Body of pancreas (tissue), 4 donors: ENCODE measurements around the gene DPH1. TPM values are rescaled to one million over a fixed set of nuclear protein-coding genes. Genes with fewer than 3 reads are reported as not detected.

Experiments
- ATAC-seq: fragments of 150-250 bp; one replicate; pipeline ENCODE4 v1.9.1; 2016
- DNase-seq, 4 donors: peaks; one replicate each; pipeline ENCODE4 v3.0.0-alpha.2; 2019
- H3K27ac ChIP-seq, 4 donors: fragments of 200-600 bp; sonication (generic); 1 replicate in 3 of 4; 2 replicates in 1 of 4; pipeline versions ENCODE4 v1.5.1 to v1.6.1; 2016 to 2019; ENCODE audit warnings: mild to moderate bottlenecking in 1 of 4, mixed read lengths in 1 of 4, moderate library complexity in 1 of 4
- H3K27me3 ChIP-seq, 2 donors: fragments of 200-600 bp; sonication (generic); one replicate each; pipeline ENCODE4 v1.6.0; 2016; ENCODE audit warnings: mild to moderate bottlenecking in 1 of 2
- H3K36me3 ChIP-seq, 2 donors: fragments of 200-600 bp; sonication (generic); replicated peaks in 1 of 2; 2 replicates each; pipeline ENCODE4 v1.5.1; 2016; ENCODE audit warnings: low read depth in 2 of 2; ENCODE audit not compliant: insufficient read depth in 1 of 2
- H3K4me1 ChIP-seq: fragments of 200-600 bp; sonication (generic); one replicate; pipeline ENCODE4 v1.6.0; 2016
- H3K4me3 ChIP-seq, 2 donors: fragments of 200-600 bp; sonication (generic); 1 replicate in 1 of 2; 2 replicates in 1 of 2; pipeline ENCODE4 v1.5.1; 2016 to 2019
- H3K9me3 ChIP-seq, 3 donors: fragments of 200-600 bp; sonication (generic); 1 replicate in 2 of 3; 2 replicates in 1 of 3; pipeline ENCODE4 v1.5.1; 2016
- POLR2A ChIP-seq, 3 donors: fragments of 450-650 bp; IDR thresholded peaks; one replicate each; pipeline ENCODE4 v1.6.1; 2016; ENCODE audit warnings: antibody characterized with exemption in 3 of 3, mild to moderate bottlenecking in 2 of 3
- WGBS, 2 donors: methylation state at CpG; one replicate each; pipeline ENCODE4 v1.1.5; 2017; 5-methylcytosine and 5-hydroxymethylcytosine counted together
- intact Hi-C: fragments of 100-400 bp; cut with DNase I; formaldehyde crosslinking; loops from one replicate; pipeline ENCODE4 v1.15.1; 2023
- total RNA-seq, 2 donors: library from RNA; depleted of rRNA; stranded (reverse); fragments of >200 nt; gene quantifications; one replicate each; pipeline ENCODE4 v1.1.0, GENCODE V29; 2016
- TF ChIP-seq, protein P1 (sequence below), 7 experiments: fragments of 450-650 bp in 4 of 7; fragments of 200-600 bp in 3 of 7; sonication (generic) in 3 of 7; IDR thresholded peaks; one replicate each; pipeline ENCODE4 v1.5.1; 2016 to 2019; ENCODE audit warnings: antibody characterized with exemption in 7 of 7

DPH1 gene
- total RNA-seq, 2 donors from 2014 or later = 34.8 to 77.8 TPM

DNA sequence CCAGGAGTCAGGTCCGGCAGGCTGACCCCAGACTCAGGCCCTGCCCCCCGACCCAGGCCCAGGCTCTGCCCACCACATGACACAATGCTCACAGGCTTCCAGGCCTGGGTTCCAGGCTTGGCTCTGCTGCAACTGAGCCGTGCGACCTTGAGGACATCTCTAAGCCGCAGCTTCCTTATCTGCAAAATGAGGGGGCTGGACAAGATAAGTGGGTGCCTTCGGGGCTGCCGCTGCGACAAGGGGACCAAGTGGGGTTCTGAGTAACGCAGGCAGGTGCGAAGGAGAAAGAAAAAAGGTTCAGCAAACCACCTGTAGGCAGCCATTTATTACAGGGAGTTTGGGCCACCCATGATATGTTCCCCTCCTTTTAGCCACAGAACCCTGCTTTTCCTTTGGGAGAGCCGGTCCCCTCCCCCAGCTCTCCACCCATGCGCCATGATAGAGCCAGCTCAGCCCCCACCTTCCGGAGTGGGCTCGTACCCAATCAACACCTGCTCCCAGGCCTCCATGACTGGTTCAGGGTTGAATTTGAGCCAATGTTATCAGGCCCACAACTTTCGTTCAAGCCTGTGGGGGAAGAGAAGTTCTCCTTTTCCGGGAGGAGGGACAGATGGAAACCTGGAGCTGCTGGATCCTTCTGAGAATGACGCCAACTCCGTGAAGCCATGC is 43.0 kb upstream of the DPH1 start:
- Histone ChIP-seq H3K27ac (no peak overlapping the region), H3K36me3 (no peaks in the 10 kb centered on the region), H3K27me3 (no peaks in the 10 kb centered on the region), H3K9me3 (no peaks in the 10 kb centered on the region), H3K4me3 (no peak overlapping the region), H3K4me1 (peaks cover 15% of the 10 kb centered on the region)
- ATAC-seq (no peak), DNase-seq (peak in 2 of 4 donors; percentile 40 to 50)
- WGBS, 2 donors = 46 to 63% methylated on average over 11 to 18 of the region's 18 CpGs
- intact Hi-C loops = no loop called here
- TF ChIP-seq POLR2A (IDR thresholded peaks at IDR 0.05) = no peak
- TF ChIP-seq, protein P1, sequence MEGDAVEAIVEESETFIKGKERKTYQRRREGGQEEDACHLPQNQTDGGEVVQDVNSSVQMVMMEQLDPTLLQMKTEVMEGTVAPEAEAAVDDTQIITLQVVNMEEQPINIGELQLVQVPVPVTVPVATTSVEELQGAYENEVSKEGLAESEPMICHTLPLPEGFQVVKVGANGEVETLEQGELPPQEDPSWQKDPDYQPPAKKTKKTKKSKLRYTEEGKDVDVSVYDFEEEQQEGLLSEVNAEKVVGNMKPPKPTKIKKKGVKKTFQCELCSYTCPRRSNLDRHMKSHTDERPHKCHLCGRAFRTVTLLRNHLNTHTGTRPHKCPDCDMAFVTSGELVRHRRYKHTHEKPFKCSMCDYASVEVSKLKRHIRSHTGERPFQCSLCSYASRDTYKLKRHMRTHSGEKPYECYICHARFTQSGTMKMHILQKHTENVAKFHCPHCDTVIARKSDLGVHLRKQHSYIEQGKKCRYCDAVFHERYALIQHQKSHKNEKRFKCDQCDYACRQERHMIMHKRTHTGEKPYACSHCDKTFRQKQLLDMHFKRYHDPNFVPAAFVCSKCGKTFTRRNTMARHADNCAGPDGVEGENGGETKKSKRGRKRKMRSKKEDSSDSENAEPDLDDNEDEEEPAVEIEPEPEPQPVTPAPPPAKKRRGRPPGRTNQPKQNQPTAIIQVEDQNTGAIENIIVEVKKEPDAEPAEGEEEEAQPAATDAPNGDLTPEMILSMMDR (IDR thresholded peaks at IDR 0.05) = no peak

DNA sequence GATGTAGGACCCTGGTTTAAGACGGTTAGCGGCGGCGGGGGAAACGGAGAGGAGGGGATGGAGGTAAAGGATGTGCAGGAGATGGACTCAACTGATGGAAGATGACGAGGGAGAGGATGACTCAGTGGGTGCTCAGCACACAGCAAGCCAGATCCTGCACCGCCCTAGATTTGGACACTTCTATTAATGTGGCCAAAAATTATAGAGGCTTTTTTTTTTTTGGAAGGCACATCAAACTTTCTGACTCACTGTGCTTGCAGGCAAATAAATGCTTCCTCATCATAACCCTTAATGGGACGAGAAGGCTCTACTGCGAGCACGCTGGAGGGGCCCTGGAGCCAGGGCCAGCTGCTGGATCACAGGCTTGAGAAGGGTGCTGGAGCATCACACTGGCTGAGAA is 40.8 kb upstream of the DPH1 start:
- 88 to 91% methylated on average over 10 of the region's 10 CpGs for WGBS, 2 donors
- ATAC-seq (peak; percentile 34), DNase-seq (no peak)
- Histone ChIP-seq H3K27ac (no peak overlapping the region), H3K9me3 (no peaks in the 10 kb centered on the region), H3K36me3 (no peaks in the 10 kb centered on the region), H3K27me3 (no peaks in the 10 kb centered on the region), H3K4me3 (no peak overlapping the region), H3K4me1 (peaks cover 15% of the 10 kb centered on the region)
- intact Hi-C loops = no loop called here
- TF ChIP-seq, protein P1 (IDR thresholded peaks at IDR 0.05) = no peak
- TF ChIP-seq POLR2A (IDR thresholded peaks at IDR 0.05) = no peak

DNA sequence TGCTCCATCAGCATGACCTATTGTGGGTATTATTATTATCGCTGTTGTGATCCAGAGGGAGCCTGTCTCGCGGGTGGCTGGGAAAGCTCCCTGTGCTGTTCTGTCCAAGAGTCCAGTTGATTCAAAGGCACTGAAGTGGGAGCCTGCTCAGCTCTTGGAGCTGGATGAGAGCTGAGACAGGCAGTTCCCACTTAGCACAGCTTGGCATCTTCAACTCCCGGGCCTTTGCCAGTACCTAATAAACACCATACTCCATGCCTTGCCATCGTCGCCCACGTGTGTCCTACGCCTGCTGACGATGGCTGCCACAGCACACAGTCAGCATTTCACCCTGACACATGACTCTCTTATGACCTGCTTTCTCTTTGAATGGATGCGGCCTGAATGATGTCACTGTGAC is 37.4 kb upstream of the DPH1 start:
- Histone ChIP-seq H3K27ac (no peak overlapping the region), H3K4me3 (no peak overlapping the region), H3K9me3 (no peaks in the 10 kb centered on the region), H3K4me1 (peaks cover 29% of the 10 kb centered on the region), H3K27me3 (no peaks in the 10 kb centered on the region), H3K36me3 (no peaks in the 10 kb centered on the region)
- TF ChIP-seq, protein P1 (IDR thresholded peaks at IDR 0.05) = no peak
- no peak for TF ChIP-seq POLR2A (IDR thresholded peaks at IDR 0.05)
- no peak for ATAC-seq
- intact Hi-C loops = no loop called here
- WGBS, 2 donors = 87 to 96% methylated on average over 10 of the region's 10 CpGs
- no peak for DNase-seq

DNA sequence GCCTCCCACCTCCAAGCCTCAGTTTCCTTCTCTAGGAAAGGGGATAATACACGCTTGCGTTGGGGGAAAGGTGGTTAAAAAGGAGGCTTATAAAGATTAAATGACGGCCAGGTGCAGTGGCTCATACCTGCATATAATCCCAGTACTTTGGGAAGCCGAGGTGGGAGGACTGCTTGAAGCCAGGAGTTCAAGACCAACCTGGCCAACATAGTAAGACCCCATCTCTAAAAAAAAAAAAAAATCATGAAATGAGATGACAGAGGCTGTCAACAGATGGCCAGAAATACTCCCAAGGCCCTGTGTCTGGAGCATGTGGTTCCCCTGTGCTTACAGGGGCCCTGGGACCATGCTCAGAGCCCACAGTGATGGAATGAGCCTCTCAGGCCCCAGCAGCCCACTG is 35.2 kb upstream of the DPH1 start:
- WGBS, 2 donors = 94 to 95% methylated on average over 4 of the region's 4 CpGs
- ATAC-seq (no peak), DNase-seq (no peak)
- Histone ChIP-seq H3K27me3 (no peaks in the 10 kb centered on the region), H3K36me3 (no peaks in the 10 kb centered on the region), H3K4me1 (peaks cover 48% of the 10 kb centered on the region), H3K4me3 (no peak overlapping the region), H3K9me3 (no peaks in the 10 kb centered on the region), H3K27ac (no peak overlapping the region)
- TF ChIP-seq, protein P1 (IDR thresholded peaks at IDR 0.05) = no peak
- TF ChIP-seq POLR2A (IDR thresholded peaks at IDR 0.05) = no peak
- intact Hi-C loops = no loop called here

DNA sequence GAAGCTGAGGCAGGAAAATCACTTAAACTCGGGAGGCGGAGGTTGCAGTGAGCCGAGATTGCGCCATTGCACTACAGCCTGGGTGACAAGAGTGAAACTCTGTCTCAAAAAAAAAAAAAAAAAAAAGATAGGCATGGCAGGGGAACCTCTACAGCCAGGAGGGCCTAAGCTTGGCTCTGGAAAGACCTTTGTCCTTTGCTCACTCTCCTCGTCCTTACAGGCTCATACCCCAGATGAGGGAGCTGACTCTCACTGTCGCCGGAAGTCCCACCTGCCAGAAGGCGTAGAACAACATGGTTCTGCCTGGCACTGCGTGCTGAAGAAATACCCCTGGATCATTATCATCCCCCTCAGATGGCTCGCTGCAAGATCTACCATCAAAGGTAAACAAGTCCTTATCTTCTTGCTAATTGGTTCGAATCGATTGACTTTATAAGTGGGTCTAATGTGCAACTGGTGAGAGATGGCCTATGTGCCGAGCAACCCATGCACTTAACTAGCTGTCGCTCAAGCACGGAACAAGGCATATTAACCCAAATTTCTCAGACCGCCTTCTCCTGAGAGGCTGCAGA is 34.5 kb upstream of the DPH1 start:
- TF ChIP-seq, protein P1 (IDR thresholded peaks at IDR 0.05) = no peak
- no peak for TF ChIP-seq POLR2A (IDR thresholded peaks at IDR 0.05)
- WGBS, 2 donors = 85% methylated on average over 15 to 16 of the region's 16 CpGs

More for the DNA sequence above, 34.5 kb upstream of the DPH1 start:
- Histone ChIP-seq H3K4me3 (no peak overlapping the region), H3K9me3 (no peaks in the 10 kb centered on the region), H3K27ac (peak overlapping the region in 3 of 4 donors; percentile 91 to 94 (median 94)), H3K4me1 (peaks cover 55% of the 10 kb centered on the region), H3K36me3 (no peaks in the 10 kb centered on the region), H3K27me3 (no peaks in the 10 kb centered on the region)
- ATAC-seq = no peak
- no peak for DNase-seq
- intact Hi-C loops = no loop called here
